Activated CD8-positive, alpha-beta memory T cell treated with anti-CD3 and anti-CD28 coated beads, Interleukin-2, amount 50 U/mL, for 24 hours (primary cell): ENCODE data around the gene NDOR1.
A peak's percentile ranks its signal among the peaks of the same experiment; 100 is the strongest.
"Not testable (repeated sequence)": the region's sequence is repeated elsewhere in the genome, so short reads cannot be mapped to it uniquely, and the experiment has no call there.

Source experiments
- DNase-seq: peaks from one replicate; pipeline ENCODE4 v3.0.0-alpha.2; 2020; ENCODE audit errors: extremely low read depth

NDOR1 gene

DNA sequence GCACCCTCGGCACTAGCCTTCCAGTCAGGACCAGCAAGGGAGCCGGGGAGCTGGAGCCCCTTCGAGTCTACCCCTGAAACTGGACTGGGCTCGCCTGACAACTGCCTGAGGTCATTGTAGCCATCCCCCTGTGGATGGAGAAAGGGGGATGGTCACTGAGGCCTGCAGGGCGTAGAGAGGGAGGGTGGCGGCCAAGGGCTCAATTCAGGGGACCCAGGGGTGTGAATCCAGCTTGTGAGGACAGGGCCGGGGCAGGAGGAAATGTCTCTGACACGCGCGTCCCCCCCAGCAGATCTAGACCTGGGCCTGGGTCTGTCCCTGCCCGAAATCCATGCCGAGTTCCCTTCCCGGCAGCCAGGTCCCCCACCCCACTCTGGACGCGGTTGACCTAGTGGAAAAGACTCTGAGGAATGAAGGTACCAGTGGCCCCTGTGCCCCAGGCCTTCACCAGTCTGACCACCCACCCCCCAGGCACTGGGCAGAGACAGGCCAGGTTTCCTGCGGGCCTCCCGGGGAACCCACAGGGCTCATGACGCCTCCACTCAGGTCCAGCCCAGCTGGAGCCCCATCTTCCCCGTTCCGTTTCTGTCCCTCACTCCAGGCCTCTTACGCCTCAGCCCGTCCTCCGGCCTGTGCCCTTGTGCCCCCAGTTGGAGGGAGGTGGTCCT, 26.0 kb downstream of the NDOR1 start:
- DNase-seq: no peak

GRCh38 chr9:137232101-137232500, 26.6 kb downstream of the NDOR1 start:
- no peak for DNase-seq

DNA sequence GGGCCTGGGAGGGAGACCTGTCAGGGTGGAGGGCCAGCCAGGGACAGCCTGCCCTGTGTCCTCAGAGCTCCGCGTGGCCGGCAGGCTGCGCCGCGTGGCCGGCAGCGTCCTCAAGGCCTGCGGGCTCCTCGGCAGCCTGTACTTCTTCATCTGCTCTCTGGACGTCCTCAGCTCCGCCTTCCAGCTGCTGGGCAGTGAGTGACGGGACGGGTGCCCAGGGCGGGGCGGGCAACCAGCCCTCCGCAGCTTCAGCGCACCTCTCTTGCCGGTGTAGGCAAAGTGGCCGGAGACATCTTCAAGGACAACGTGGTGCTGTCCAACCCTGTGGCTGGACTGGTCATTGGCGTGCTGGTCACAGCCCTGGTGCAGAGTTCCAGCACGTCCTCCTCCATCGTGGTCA, 27.0 kb downstream of the NDOR1 start:
- DNase-seq: no peak

- DNase-seq: no peak
These were observed 27.9 kb downstream of the NDOR1 start for GRCh38 chr9:137233143-137233980.

DNA sequence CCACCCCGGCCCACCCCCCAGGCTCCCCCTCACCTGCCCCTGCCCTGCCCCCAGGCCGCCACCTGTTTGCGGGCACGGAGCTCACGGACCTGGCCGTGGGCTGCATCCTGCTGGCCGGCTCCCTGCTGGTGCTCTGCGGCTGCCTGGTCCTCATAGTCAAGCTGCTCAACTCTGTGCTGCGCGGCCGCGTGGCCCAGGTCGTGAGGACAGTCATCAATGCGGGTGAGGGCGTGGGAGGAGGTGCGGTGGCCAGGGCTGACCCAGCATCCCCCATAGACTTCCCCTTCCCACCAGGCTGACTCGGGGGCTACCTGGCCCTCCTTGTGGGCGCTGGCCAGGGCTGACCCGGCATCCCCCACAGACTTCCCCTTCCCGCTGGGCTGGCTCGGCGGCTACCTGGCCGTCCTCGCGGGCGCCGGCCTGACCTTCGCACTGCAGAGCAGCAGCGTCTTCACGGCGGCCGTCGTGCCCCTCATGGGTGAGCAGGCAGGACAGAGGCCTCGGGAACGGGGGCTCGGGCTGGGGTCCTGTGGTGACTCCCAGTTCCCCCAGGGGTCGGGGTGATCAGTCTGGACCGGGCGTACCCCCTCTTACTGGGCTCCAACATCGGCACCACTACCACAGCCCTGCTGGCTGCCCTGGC, 28.7 kb downstream of the NDOR1 start:
- no peak for DNase-seq

GRCh38 chr9:137234758-137235423, 29.4 kb downstream of the NDOR1 start:
- DNase-seq: no peak

DNA sequence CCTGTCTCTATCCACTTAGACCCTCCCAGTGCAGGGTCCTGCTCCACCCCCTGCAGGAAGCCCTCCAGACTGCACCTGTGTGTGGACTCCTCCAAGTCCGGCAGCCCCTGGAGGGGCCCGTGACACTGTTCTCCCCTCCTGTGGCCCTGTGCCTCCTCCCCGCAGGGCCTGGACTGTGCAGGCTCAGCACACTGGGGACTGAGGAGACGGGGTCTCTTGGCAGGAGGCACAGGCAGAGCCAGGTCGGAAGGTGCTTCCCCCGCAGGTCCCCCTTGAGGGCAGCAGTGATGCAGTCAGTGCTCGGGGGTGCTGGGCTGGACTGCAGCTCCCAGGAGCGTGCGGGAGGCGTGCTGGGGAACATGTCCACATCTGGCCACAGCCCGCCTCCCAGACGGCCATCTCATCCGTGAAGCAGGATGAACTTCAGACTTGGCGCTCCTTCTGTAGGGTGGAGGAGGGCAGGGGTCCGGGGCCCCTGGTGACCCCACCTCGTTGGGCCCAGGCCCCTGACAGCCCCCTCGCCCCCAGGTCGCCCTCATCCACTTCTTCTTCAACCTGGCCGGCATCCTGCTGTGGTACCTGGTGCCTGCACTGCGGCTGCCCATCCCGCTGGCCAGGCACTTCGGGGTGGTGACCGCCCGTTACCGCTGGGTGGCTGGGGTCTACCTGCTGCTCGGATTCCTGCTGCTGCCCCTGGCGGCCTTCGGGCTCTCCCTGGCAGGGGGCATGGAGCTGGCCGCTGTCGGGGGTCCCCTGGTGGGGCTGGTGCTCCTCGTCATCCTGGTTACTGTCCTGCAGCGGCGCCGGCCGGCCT, 30.1 kb downstream of the NDOR1 start:
- no peak for DNase-seq

DNA sequence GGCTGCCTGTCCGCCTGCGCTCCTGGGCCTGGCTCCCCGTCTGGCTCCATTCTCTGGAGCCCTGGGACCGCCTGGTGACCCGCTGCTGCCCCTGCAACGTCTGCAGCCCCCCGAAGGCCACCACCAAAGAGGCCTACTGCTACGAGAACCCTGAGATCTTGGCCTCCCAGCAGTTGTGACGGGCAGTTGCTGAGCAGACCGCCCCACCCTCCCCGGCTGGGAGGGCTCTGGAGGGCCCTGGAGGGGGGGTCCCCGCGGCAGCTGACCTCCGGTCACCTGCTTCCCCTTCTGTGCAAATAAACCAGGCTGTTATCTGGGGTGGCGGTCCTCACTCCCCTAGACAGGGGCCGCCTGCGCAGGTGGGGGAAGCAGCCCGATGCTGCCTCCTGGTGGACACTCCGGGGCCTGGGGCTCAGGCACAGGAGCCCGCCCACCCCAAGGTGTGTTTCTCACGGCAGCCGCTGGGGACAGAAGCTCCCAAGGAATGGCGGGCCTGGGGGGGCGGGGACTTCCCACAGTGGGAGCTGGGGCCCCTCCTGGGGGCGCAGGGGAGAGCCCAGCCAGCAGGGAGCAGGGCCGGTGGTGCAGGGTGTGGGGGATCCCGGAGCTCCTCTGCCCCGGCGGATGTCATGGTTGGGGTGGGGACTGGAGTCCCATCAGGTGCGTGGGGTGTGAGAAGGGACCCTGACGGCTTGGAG, 30.9 kb downstream of the NDOR1 start:
- DNase-seq: peak; percentile 72

DNA sequence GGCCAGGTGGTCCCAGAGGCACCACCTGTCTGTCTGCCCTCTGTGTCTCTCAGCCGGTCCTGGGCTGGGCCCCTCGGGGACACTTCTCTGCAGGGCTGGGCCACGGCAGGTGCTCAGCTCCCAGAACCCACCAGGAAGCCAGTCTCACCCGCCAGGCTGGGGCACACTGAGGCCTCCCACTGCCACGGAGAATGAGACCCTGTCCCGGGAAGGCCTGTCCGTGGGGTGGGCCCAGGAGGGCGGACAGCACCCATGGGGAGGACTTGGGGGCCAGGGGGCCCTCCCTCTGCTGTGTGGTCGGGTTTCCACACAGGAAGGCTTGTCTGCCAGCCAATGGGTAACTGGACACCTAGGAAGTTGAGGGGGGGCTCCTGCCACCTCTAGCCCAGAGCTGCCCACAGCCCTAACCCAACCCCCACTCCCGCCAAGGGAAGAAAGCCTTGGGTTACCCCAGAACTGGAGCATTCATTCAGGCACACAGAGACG, 31.5 kb downstream of the NDOR1 start:
- DNase-seq: no peak

DNA sequence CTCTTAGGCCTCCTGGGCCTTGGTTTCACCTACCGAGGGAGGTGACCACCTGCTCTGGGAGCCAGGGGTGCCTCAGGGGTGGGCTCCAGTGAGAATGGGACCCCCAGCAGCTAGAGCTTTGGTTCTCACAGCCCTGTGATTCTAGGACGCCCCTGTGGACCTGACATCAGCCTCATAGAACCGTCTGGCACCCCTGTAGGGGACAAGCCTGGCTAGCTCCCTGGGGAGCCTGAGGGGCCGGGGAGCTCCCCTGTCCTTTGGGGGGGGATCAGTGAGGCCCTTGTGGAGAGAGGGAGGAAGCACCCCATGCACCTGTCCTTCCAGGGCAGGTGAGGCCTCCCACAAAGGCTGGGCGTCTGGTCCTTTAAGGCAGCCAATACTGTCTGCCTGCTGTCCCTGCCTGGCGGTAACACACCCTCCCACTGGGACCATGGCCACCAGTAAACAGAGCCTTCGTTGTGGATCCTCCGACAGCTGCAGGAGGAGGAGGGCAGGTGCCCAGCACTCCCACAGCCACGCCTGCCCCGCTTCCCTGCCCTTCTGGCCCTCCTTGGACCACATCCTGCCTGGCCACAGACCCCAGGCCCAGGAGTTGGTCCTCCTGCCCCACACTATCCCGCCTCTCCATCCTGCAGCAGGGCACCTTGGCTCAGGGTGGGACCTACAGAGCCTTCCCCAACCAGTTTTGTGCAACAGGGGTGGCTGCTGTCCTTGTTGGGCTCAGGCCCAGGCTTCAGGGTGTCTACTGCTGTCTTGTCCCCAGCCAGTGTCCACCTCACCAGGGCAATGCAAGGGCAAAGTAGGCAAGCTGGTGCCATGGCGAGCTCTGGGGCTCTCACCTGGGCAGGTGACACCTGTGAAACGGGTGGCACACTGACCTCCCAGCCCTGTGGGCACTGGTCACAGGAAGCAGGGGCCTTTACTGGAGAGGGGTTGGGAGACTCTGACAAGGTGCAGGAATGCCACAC, 32.5 kb downstream of the NDOR1 start:
- DNase-seq: no peak

DNA sequence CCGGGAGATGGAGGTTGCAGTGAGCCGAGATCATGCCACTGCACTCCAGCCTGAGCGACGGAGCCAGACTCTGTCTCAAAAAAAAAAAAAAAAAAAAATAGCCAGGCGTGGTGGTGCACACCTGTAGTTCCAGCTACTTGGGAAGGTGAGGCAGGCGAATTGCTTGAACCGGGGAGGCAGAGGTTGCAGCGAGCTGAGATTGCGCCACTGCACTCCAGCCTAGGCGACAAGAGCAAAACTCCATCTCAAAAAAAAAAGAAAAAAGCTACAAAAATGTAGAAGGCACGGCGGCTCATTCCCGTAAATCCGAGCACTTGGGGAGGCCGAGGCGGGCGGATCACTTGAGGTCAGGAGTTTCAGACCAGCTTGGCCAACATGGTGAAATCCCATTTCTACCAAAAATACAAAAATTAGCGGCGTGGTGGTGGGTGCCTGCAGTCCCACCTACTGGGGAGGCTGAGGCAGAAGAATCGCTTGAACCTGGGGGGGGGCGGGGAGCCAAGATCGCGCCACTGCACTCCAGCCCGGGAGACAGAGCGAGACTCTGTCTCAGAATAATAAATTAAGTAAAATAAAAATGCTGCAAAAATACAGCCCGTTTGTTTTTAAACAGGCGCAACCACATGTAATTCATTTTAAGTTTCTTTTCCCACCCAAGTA, 34.2 kb downstream of the NDOR1 start:
- DNase-seq: not testable (repeated sequence)

GRCh38 chr9:137240318-137240840, 34.9 kb downstream of the NDOR1 start:
- peak; percentile 32 for DNase-seq

- DNase-seq: peak; percentile 97
These were observed 35.5 kb downstream of the NDOR1 start, which contains the start of gene TUBB4B for GRCh38 chr9:137240841-137241489. Gene TUBB4B, plus strand, starts transcription at chr9:137241287. Its CDS starts 74 bp downstream, at chr9:137241361.

DNA sequence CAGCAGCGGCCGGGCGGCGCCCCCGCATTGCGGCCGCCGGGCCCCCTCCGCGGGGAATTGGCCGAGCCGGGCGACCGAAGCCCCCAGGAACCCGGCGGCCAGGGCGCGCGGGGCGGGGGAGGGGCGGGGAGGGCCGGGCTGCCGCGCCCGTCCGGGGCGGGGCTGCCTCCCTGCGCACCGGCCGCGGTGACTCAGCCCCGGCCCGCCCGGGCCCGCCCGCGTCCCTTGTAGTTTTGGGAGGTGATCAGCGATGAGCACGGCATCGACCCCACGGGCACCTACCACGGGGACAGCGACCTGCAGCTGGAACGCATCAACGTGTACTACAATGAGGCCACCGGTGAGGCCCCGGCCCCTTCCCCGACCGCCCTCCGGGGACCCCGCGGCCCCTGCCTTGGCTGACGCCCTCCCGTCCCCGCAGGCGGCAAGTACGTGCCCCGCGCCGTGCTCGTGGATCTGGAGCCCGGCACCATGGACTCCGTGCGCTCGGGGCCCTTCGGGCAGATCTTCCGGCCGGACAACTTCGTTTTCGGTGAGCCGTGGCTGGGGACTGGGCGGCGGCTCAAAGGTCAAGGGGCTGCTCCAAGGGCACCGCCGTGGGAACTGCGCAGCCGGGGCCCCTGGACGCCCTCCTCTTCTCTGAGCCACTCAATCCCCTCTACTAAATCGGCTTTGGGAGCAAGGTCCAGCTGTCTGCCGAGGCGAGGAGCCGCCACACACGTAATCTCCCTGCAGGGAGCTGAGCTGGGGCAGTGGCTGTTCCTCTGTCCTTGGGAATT, 36.2 kb downstream of the NDOR1 start:
- DNase-seq: no peak

DNA sequence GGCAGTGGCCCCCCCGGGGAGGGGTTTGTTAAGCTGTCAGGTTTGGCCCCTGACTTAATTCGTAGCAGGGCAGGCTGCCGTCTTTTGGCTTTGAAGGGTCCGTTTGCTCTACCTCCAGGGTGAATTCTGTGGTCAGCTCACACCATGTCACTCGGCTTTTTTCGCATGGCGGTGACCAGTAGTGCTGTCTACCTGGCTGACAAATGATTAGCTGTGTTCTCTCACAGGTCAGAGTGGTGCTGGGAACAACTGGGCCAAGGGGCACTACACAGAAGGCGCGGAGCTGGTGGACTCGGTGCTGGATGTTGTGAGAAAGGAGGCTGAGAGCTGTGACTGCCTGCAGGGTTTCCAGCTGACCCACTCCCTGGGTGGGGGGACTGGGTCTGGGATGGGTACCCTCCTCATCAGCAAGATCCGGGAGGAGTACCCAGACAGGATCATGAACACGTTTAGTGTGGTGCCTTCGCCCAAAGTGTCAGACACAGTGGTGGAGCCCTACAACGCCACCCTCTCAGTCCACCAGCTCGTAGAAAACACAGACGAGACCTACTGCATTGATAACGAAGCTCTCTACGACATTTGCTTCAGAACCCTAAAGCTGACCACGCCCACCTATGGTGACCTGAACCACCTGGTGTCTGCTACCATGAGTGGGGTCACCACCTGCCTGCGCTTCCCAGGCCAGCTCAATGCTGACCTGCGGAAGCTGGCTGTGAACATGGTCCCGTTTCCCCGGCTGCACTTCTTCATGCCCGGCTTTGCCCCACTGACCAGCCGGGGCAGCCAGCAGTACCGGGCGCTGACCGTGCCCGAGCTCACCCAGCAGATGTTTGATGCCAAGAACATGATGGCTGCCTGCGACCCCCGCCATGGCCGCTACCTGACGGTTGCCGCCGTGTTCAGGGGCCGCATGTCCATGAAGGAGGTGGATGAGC, 37.0 kb downstream of the NDOR1 start:
- no peak for DNase-seq

GRCh38 chr9:137243266-137243625, 37.7 kb downstream of the NDOR1 start:
- DNase-seq: not testable (repeated sequence)
